Hepatocyte (in vitro differentiated cells): ENCODE measurements around the gene RPAP3. TPM values are rescaled to one million over a fixed set of nuclear protein-coding genes. Genes with fewer than 3 reads are reported as not detected.

Source experiments
- DNase-seq: peaks from one replicate; pipeline ENCODE4 v3.0.0-alpha.2; 2016; ENCODE audit warnings: low spot score
- H2AFZ ChIP-seq: fragments of 200-600 bp; sonication (generic); 2 replicates; pipeline ENCODE4 v1.6.0; 2016; ENCODE audit warnings: antibody characterized with exemption, mild to moderate bottlenecking
- H3K27ac ChIP-seq: fragments of 200-600 bp; sonication (generic); 2 replicates; pipeline ENCODE4 v1.5.1; 2016; ENCODE audit warnings: mild to moderate bottlenecking
- H3K27me3 ChIP-seq: fragments of 200-600 bp; sonication (generic); 2 replicates; pipeline ENCODE4 v1.6.1; 2016
- H3K36me3 ChIP-seq: fragments of 200-600 bp; sonication (generic); replicated peaks from 2 replicates; pipeline ENCODE4 v1.5.1; 2016; ENCODE audit warnings: low read depth; ENCODE audit not compliant: insufficient read depth
- H3K4me1 ChIP-seq: fragments of 200-600 bp; sonication (generic); 2 replicates; pipeline ENCODE4 v1.5.1; 2016; ENCODE audit warnings: mild to moderate bottlenecking, moderate library complexity; ENCODE audit not compliant: insufficient read depth
- H3K4me2 ChIP-seq: fragments of 200-600 bp; sonication (generic); 2 replicates; pipeline ENCODE4 v1.6.0; 2016
- H3K4me3 ChIP-seq: fragments of 200-600 bp; sonication (generic); 2 replicates; pipeline ENCODE4 v1.5.1; 2016; ENCODE audit warnings: mild to moderate bottlenecking
- H3K79me2 ChIP-seq: fragments of 200-600 bp; sonication (generic); 2 replicates; pipeline ENCODE4 v1.6.0; 2017; ENCODE audit warnings: mild to moderate bottlenecking
- H3K9me2 ChIP-seq: fragments of 200-600 bp; sonication (generic); replicated peaks from 2 replicates; pipeline ENCODE4 v1.6.0; 2017; ENCODE audit warnings: mild to moderate bottlenecking; ENCODE audit not compliant: insufficient read depth
- H3K9me3 ChIP-seq: fragments of 200-600 bp; sonication (generic); 2 replicates; pipeline ENCODE4 v1.5.1; 2016; ENCODE audit warnings: low read depth, mild to moderate bottlenecking
- H4K20me1 ChIP-seq: fragments of 200-600 bp; sonication (generic); 2 replicates; pipeline ENCODE4 v1.6.0; 2016; ENCODE audit warnings: mild to moderate bottlenecking; ENCODE audit not compliant: insufficient read depth, poor library complexity, severe bottlenecking
- EZH2 ChIP-seq: fragments of 200-600 bp; sonication (generic); IDR thresholded peaks from 2 replicates; pipeline ENCODE4 v1.6.1; 2016; ENCODE audit warnings: antibody characterized with exemption, mild to moderate bottlenecking, borderline replicate concordance
- EZH2phosphoT487 ChIP-seq: fragments of 200-600 bp; sonication (generic); IDR thresholded peaks from one replicate; pipeline ENCODE4 v1.6.1; 2018; ENCODE audit warnings: antibody characterized with exemption, mild to moderate bottlenecking, low read depth, moderate library complexity; ENCODE audit not compliant: unreplicated experiment, severe bottlenecking
- WGBS: methylation state at CpG from one replicate; pipeline ENCODE4 v1.1.6; 2016; ENCODE audit warnings: low lambda C conversion rate; ENCODE audit errors: missing lambda C conversion rate; 5-methylcytosine and 5-hydroxymethylcytosine counted together
- polyA plus RNA-seq: library from polyadenylated mRNA; unstranded; fragments of >200 nt; fragmentation: Nextera tagmentation; extraction: Ambion mirVana; gene quantifications from 2 replicates; pipeline ENCODE4 v1.2.1, GENCODE V29; 2016
- total RNA-seq: library from RNA; depleted of rRNA; stranded (reverse); fragments of >200 nt; gene quantifications from 2 replicates; pipeline ENCODE4 v1.2.3, GENCODE V29; 2014
- TF ChIP-seq, protein P1 (sequence below): fragments of 200-600 bp; sonication (generic); IDR thresholded peaks from 2 replicates; pipeline ENCODE4 v1.5.1; 2016; ENCODE audit warnings: antibody characterized with exemption, mild to moderate bottlenecking; ENCODE audit not compliant: poor library complexity

The RPAP3 gene
- total and polyA plus RNA-seq, 2 experiments from 2014 or later, result 21.7 to 23.4 TPM

DNA sequence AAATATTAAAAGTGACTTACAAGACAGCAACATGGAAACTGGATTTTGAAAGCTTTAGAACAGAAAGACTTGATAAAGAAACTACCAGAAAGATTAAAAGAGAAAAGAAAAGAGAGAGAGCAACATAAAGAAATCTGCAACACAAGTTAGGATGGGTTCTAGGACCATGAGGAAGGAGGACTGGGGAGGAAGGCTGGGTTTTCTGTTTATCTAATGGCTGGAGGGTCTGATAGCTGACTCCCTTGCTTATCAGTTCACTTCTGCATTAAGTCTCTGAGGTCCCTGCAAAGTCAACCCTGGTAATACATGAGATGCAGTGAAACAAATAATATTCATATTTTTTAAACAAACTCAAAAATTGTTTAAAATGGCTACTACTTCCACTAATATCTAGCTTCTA, 90.1 kb downstream of the RPAP3 start:
- Histone ChIP-seq H3K79me2 (no peaks in the 10 kb centered on the region), H3K27me3 (no peaks in the 10 kb centered on the region), H4K20me1 (no peaks in the 10 kb centered on the region), H3K4me3 (no peak overlapping the region), H3K9me3 (peaks cover 9% of the 10 kb centered on the region), H3K27ac (no peak overlapping the region), H3K4me2 (no peak overlapping the region), H2AFZ (no peak overlapping the region), H3K4me1 (no peaks in the 10 kb centered on the region), H3K36me3 (no peaks in the 10 kb centered on the region), H3K9me2 (no peaks in the 10 kb centered on the region)
- TF ChIP-seq, protein P1, sequence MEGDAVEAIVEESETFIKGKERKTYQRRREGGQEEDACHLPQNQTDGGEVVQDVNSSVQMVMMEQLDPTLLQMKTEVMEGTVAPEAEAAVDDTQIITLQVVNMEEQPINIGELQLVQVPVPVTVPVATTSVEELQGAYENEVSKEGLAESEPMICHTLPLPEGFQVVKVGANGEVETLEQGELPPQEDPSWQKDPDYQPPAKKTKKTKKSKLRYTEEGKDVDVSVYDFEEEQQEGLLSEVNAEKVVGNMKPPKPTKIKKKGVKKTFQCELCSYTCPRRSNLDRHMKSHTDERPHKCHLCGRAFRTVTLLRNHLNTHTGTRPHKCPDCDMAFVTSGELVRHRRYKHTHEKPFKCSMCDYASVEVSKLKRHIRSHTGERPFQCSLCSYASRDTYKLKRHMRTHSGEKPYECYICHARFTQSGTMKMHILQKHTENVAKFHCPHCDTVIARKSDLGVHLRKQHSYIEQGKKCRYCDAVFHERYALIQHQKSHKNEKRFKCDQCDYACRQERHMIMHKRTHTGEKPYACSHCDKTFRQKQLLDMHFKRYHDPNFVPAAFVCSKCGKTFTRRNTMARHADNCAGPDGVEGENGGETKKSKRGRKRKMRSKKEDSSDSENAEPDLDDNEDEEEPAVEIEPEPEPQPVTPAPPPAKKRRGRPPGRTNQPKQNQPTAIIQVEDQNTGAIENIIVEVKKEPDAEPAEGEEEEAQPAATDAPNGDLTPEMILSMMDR, result no peak
- TF ChIP-seq EZH2phosphoT487 (no peak), EZH2 (no peak)
- DNase-seq, result no peak

DNA sequence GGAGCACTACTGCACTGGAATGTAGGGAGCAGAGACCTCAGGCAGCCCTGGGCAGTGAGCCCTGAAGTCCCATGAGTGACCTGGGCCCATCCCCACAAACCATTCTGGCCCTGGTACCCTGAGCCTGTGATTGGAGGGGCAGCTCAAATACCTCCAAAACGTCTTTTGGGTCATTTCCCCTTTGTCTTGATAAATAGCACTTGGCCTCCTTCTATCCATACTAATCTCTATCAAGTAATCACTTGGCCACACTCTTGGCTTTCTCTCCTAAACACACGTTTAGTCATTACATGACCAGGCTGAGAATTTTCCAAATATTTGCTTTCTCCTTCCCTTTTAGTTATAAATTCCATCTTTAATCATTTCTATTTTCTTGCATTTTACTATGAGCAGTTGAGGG, 91.3 kb downstream of the RPAP3 start:
- WGBS, result 80% methylated on average over 2 of the region's 2 CpGs
- no peaks in the 10 kb centered on the region for H3K9me2 ChIP-seq
- H3K4me2 ChIP-seq, result no peak overlapping the region
- no peak overlapping the region for H3K4me3 ChIP-seq
- no peak overlapping the region for H3K27ac ChIP-seq
- no peaks in the 10 kb centered on the region for H3K27me3 ChIP-seq
- no peaks in the 10 kb centered on the region for H3K79me2 ChIP-seq
- DNase-seq, result no peak
- no peak for TF ChIP-seq EZH2phosphoT487
- no peak for TF ChIP-seq EZH2
- TF ChIP-seq, protein P1, result no peak
- no peaks in the 10 kb centered on the region for H3K36me3 ChIP-seq
- H2AFZ ChIP-seq, result no peak overlapping the region
- no peaks in the 10 kb centered on the region for H4K20me1 ChIP-seq
- peaks cover 9% of the 10 kb centered on the region for H3K9me3 ChIP-seq
- H3K4me1 ChIP-seq, result no peaks in the 10 kb centered on the region

DNA sequence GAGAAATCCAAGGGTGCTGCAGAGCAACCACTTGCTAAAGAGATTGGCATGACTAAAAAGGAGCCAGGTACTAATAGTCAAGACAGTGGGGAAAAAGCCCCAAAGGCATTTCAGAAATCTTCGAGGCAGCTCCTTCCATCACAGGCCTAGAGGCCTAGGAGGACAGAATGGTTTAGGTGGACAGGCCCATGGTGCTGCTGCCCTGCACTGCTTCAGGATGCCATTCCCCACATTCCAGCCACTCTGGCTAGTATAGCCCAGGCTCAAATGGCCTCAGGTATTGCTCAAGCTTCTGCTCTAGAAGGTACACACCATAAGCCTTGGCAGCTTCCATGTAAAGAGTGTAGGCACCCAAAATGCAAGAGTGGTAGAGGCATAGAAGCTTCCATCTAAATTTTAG, 92.9 kb downstream of the RPAP3 start:
- H3K4me1 ChIP-seq, result no peaks in the 10 kb centered on the region
- H4K20me1 ChIP-seq, result no peaks in the 10 kb centered on the region
- H3K4me3 ChIP-seq, result no peak overlapping the region
- no peak overlapping the region for H2AFZ ChIP-seq
- TF ChIP-seq, protein P1, result no peak
- TF ChIP-seq EZH2, result no peak
- no peak for TF ChIP-seq EZH2phosphoT487
- H3K9me3 ChIP-seq, result peaks cover 9% of the 10 kb centered on the region
- H3K27me3 ChIP-seq, result no peaks in the 10 kb centered on the region
- no peak overlapping the region for H3K4me2 ChIP-seq
- DNase-seq, result no peak
- H3K9me2 ChIP-seq, result no peaks in the 10 kb centered on the region
- no peak overlapping the region for H3K27ac ChIP-seq
- 93% methylated on average over 1 of the region's 1 CpG for WGBS
- H3K79me2 ChIP-seq, result no peaks in the 10 kb centered on the region
- no peaks in the 10 kb centered on the region for H3K36me3 ChIP-seq

DNA sequence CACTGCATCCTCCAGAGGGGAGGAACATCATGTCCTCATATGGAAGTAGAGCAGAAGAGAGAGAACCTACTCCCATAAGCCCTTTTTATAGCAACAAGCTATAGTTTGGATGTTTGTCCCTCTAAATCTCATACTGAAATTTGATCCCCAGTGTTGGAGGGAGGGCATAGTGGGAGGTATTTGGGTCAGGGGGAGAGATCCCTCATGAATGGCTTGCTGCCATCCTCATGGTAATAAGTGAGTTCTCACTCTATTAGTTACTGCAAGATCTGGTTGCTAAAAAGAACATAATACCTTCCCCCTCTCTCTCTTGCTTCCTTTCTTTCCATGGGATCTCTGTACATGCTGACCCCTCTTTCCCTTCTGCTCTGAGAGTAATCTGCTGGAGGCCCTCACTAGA, 93.9 kb downstream of the RPAP3 start:
- Histone ChIP-seq H3K9me3 (peaks cover 9% of the 10 kb centered on the region), H3K79me2 (no peaks in the 10 kb centered on the region), H3K27ac (no peak overlapping the region), H3K4me3 (no peak overlapping the region), H4K20me1 (no peaks in the 10 kb centered on the region), H3K27me3 (no peaks in the 10 kb centered on the region), H3K9me2 (no peaks in the 10 kb centered on the region), H3K4me1 (no peaks in the 10 kb centered on the region), H2AFZ (no peak overlapping the region), H3K4me2 (no peak overlapping the region), H3K36me3 (no peaks in the 10 kb centered on the region)
- DNase-seq, result no peak
- TF ChIP-seq, protein P1, result no peak
- no peak for TF ChIP-seq EZH2
- TF ChIP-seq EZH2phosphoT487, result no peak
